ENCODE measurements around the gene CTSE. TPM values are rescaled to one million over a fixed set of nuclear protein-coding genes. Genes with fewer than 3 reads are reported as not detected.
"Not testable (repeated sequence)": the region's sequence is repeated elsewhere in the genome, so short reads cannot be mapped to it uniquely, and the experiment has no call there.

CTSE gene
- total RNA-seq, 1 experiment from 2014 or later: not detected

DNA sequence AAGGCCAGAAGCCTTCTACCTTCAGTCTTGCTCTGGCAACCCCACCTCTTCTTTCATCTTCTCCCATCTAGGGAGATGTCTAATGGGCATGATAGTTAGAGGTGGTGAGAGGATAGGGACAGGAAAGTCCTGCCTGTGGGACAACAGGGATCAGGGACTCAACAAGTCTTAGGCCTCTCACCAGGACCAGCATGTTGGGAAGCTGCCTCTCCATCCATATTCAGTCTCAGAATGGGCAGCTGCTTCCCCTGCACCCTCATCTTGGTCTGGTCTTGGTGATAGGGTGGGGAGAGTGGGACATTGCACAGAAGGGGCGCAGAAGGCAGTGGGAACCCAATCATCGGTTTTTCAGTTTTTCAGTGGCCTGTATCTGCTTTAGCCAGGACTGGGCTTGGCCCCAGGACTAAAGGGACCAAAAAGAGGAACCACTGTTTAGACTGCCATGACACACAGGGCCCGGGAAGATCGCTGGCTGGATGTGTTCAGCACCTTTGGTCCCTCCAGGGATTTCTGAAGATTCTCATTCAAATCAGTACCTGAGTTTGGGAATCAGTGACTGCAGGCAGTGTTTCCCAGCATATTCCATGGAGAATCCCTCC lies 42.0 kb upstream of the CTSE start:
- BruUV-seq (replicated peaks): no TSS peak
- ATAC-seq (no peak), DNase-seq (ENCODE audit: low read depth, low spot score) (no peak)
- in situ Hi-C loops (cut with HindIII; ENCODE audit: low pct_unique_long_range_greater_than_20kb, low sequenced_read_pairs) (no loop called here), intact Hi-C loops (cut with micrococcal nuclease; ENCODE audit: unreplicated experiment) (no loop called here)
- Histone ChIP-seq H3K9me3 (ENCODE audit: control insufficient read depth, insufficient read depth, low read depth, low read length) (no peaks in the 10 kb centered on the region), H3K36me3 (ENCODE audit: control insufficient read depth, insufficient read depth, low read length) (no peaks in the 10 kb centered on the region), H3K27ac (ENCODE audit: low read length) (no peak overlapping the region), H3K4me3 (ENCODE audit: low read depth in 2 of 2, low read length in 2 of 2) (no peak overlapping the region), H3K27me3 (ENCODE audit: control insufficient read depth, insufficient read depth, low read length) (no peaks in the 10 kb centered on the region; the same call in 1 of the 2 replicates), H3K4me1 (ENCODE audit: control insufficient read depth, insufficient read depth, low read length) (no peaks in the 10 kb centered on the region)
- TF ChIP-seq TCF7L2 (IDR thresholded peaks at IDR 0.05; ENCODE audit: low read depth, low read length) (no peak), CTCF (IDR thresholded peaks at IDR 0.05) (no peak), SIN3A (IDR thresholded peaks at IDR 0.05; ENCODE audit: borderline replicate concordance, insufficient read depth, low read depth, low read length) (no peak), POLR2AphosphoS5 (IDR thresholded peaks at IDR 0.05; ENCODE audit: low read depth, low read length) (no peak)
- TF ChIP-seq, protein P1, sequence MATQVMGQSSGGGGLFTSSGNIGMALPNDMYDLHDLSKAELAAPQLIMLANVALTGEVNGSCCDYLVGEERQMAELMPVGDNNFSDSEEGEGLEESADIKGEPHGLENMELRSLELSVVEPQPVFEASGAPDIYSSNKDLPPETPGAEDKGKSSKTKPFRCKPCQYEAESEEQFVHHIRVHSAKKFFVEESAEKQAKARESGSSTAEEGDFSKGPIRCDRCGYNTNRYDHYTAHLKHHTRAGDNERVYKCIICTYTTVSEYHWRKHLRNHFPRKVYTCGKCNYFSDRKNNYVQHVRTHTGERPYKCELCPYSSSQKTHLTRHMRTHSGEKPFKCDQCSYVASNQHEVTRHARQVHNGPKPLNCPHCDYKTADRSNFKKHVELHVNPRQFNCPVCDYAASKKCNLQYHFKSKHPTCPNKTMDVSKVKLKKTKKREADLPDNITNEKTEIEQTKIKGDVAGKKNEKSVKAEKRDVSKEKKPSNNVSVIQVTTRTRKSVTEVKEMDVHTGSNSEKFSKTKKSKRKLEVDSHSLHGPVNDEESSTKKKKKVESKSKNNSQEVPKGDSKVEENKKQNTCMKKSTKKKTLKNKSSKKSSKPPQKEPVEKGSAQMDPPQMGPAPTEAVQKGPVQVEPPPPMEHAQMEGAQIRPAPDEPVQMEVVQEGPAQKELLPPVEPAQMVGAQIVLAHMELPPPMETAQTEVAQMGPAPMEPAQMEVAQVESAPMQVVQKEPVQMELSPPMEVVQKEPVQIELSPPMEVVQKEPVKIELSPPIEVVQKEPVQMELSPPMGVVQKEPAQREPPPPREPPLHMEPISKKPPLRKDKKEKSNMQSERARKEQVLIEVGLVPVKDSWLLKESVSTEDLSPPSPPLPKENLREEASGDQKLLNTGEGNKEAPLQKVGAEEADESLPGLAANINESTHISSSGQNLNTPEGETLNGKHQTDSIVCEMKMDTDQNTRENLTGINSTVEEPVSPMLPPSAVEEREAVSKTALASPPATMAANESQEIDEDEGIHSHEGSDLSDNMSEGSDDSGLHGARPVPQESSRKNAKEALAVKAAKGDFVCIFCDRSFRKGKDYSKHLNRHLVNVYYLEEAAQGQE (IDR thresholded peaks at IDR 0.05; ENCODE audit: insufficient read depth in 1 of 2, low read depth in 2 of 2, low read length in 1 of 2): no peak
- POLR2A ChIA-PET: no interaction called here
- CTCF ChIA-PET: no interaction called here

GRCh38 chr1:206064501-206064900 lies 40.8 kb upstream of the CTSE start:
- H3K4me1 ChIP-seq (ENCODE audit: control insufficient read depth, insufficient read depth, low read length); H3K36me3 ChIP-seq (ENCODE audit: control insufficient read depth, insufficient read depth, low read length); H3K27me3 ChIP-seq (ENCODE audit: control insufficient read depth, insufficient read depth, low read length); CTCF ChIA-PET; intact Hi-C loops (cut with micrococcal nuclease; ENCODE audit: unreplicated experiment); POLR2A ChIA-PET; ATAC-seq; BruUV-seq (replicated peaks); H3K9me3 ChIP-seq (ENCODE audit: control insufficient read depth, insufficient read depth, low read depth, low read length); H3K4me3 ChIP-seq (ENCODE audit: low read depth in 2 of 2, low read length in 2 of 2); DNase-seq (ENCODE audit: low read depth, low spot score); in situ Hi-C loops (cut with HindIII; ENCODE audit: low pct_unique_long_range_greater_than_20kb, low sequenced_read_pairs); H3K27ac ChIP-seq (ENCODE audit: low read length): not testable (repeated sequence)

DNA sequence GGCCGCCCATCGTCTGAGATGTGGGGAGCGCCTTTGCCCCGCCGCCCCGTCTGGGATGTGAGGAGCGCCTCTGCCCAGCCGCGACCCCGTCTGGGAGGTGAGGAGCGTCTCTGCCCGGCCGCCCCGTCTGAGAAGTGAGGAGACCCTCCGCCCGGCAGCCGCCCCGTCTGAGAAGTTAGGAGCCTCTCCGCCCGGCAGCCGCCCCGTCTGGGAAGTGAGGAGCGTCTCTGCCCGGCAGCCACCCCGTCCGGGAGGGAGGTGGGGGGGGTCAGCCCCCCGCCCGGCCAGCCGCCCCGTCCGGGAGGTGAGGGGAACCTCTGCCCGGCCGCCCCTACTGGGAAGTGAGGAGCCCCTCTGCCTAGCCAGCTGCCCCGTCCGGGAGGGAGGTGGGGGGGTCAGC lies 40.3 kb upstream of the CTSE start:
- ATAC-seq; H3K27ac ChIP-seq (ENCODE audit: low read length); in situ Hi-C loops (cut with HindIII; ENCODE audit: low pct_unique_long_range_greater_than_20kb, low sequenced_read_pairs); H3K36me3 ChIP-seq (ENCODE audit: control insufficient read depth, insufficient read depth, low read length); H3K9me3 ChIP-seq (ENCODE audit: control insufficient read depth, insufficient read depth, low read depth, low read length); POLR2A ChIA-PET; intact Hi-C loops (cut with micrococcal nuclease; ENCODE audit: unreplicated experiment); DNase-seq (ENCODE audit: low read depth, low spot score); H3K4me1 ChIP-seq (ENCODE audit: control insufficient read depth, insufficient read depth, low read length); CTCF ChIA-PET; H3K27me3 ChIP-seq (ENCODE audit: control insufficient read depth, insufficient read depth, low read length); BruUV-seq (replicated peaks); H3K4me3 ChIP-seq (ENCODE audit: low read depth in 2 of 2, low read length in 2 of 2): not testable (repeated sequence)

Measured in Panc1 (cell line).